ENCODE results near the gene DSCAML1. TPM values are rescaled to one million over a fixed set of nuclear protein-coding genes. Genes with fewer than 3 reads are reported as not detected.

Gene DSCAML1
- total RNA-seq, 4 donors from 2014 or later = 2.9 to 5.8 (median 3.3) TPM

- in situ Hi-C loops (cut with MboI; ENCODE audit: low pct_ligation_motif_present in 1 of 4, low pct_unique_long_range_greater_than_20kb in 1 of 4, low sequenced_read_pairs in 3 of 4) (no loop called here), intact Hi-C loops (cut with DNase I; ENCODE audit: low total_unique reads) (no loop called here)
- WGBS, 2 donors (ENCODE audit: low coverage in 1 of 2) = 52 to 55% methylated on average over 5 to 6 of the region's 6 CpGs
- Histone ChIP-seq H3K27ac (no peak overlapping the region), H3K36me3 (no peaks in the 10 kb centered on the region), H3K9me3 (no peaks in the 10 kb centered on the region), H3K4me1 (no peaks in the 10 kb centered on the region), H3K27me3 (no peaks in the 10 kb centered on the region), H3K4me3 (no peak overlapping the region)
- TF ChIP-seq EP300 (IDR thresholded peaks at IDR 0.05; ENCODE audit: low read depth) = no peak
- TF ChIP-seq POLR2AphosphoS5 (IDR thresholded peaks at IDR 0.05) = no peak
- no peak for TF ChIP-seq CTCF (IDR thresholded peaks at IDR 0.05)
- TF ChIP-seq POLR2A (IDR thresholded peaks at IDR 0.05) = no peak
- DNase-seq = no peak
Measured at GRCh38 chr11:117595440-117595839, 201.6 kb downstream of the DSCAML1 start.

- H3K4me3 ChIP-seq = no peak overlapping the region
- no peaks in the 10 kb centered on the region for H3K27me3 ChIP-seq
Measured at GRCh38 chr11:117594721-117595120, 202.3 kb downstream of the DSCAML1 start.

GRCh38 chr11:117593065-117593464 is 204.0 kb downstream of the DSCAML1 start:
- H3K27ac ChIP-seq = no peak overlapping the region
- no peaks in the 10 kb centered on the region for H3K36me3 ChIP-seq
- no peak for DNase-seq
- 76% methylated on average over 8 of the region's 10 CpGs; no CpG with 5 or more reads in 1 of the 2 donors for WGBS, 2 donors (ENCODE audit: low coverage in 1 of 2)
- no peaks in the 10 kb centered on the region for H3K27me3 ChIP-seq
- H3K4me3 ChIP-seq = no peak overlapping the region
- intact Hi-C loops (cut with DNase I; ENCODE audit: low total_unique reads) (no loop called here), in situ Hi-C loops (cut with MboI; ENCODE audit: low pct_ligation_motif_present in 1 of 4, low pct_unique_long_range_greater_than_20kb in 1 of 4, low sequenced_read_pairs in 3 of 4) (no loop called here)
- no peaks in the 10 kb centered on the region for H3K9me3 ChIP-seq
- no peaks in the 10 kb centered on the region for H3K4me1 ChIP-seq
- TF ChIP-seq POLR2AphosphoS5 (IDR thresholded peaks at IDR 0.05) (no peak), POLR2A (IDR thresholded peaks at IDR 0.05) (no peak), CTCF (IDR thresholded peaks at IDR 0.05) (no peak), EP300 (IDR thresholded peaks at IDR 0.05; ENCODE audit: low read depth) (no peak)

More at GRCh38 chr11:117594721-117595120, 202.3 kb downstream of the DSCAML1 start:
- no peak for DNase-seq
- Histone ChIP-seq H3K36me3 (no peaks in the 10 kb centered on the region), H3K9me3 (no peaks in the 10 kb centered on the region), H3K4me1 (no peaks in the 10 kb centered on the region), H3K27ac (no peak overlapping the region)
- in situ Hi-C loops (cut with MboI; ENCODE audit: low pct_ligation_motif_present in 1 of 4, low pct_unique_long_range_greater_than_20kb in 1 of 4, low sequenced_read_pairs in 3 of 4) = no loop called here
- no peak for TF ChIP-seq POLR2A (IDR thresholded peaks at IDR 0.05)
- no peak for TF ChIP-seq POLR2AphosphoS5 (IDR thresholded peaks at IDR 0.05)
- no peak for TF ChIP-seq EP300 (IDR thresholded peaks at IDR 0.05; ENCODE audit: low read depth)
- TF ChIP-seq CTCF (IDR thresholded peaks at IDR 0.05) = no peak
- WGBS, 2 donors (ENCODE audit: low coverage in 1 of 2) = 63 to 71% methylated on average over 1 of the region's 1 CpG
- intact Hi-C loops (cut with DNase I; ENCODE audit: low total_unique reads) = no loop called here

GRCh38 chr11:117591316-117592039 is 205.5 kb downstream of the DSCAML1 start:
- Histone ChIP-seq H3K36me3 (no peaks in the 10 kb centered on the region), H3K9me3 (no peaks in the 10 kb centered on the region), H3K4me1 (no peaks in the 10 kb centered on the region), H3K27me3 (no peaks in the 10 kb centered on the region), H3K4me3 (no peak overlapping the region), H3K27ac (no peak overlapping the region)
- DNase-seq = no peak
- in situ Hi-C loops (cut with MboI; ENCODE audit: low pct_ligation_motif_present in 1 of 4, low pct_unique_long_range_greater_than_20kb in 1 of 4, low sequenced_read_pairs in 3 of 4) = no loop called here
- intact Hi-C loops (cut with DNase I; ENCODE audit: low total_unique reads) = no loop called here
- TF ChIP-seq POLR2AphosphoS5 (IDR thresholded peaks at IDR 0.05) = no peak
- TF ChIP-seq POLR2A (IDR thresholded peaks at IDR 0.05) = no peak
- TF ChIP-seq CTCF (IDR thresholded peaks at IDR 0.05) = no peak
- TF ChIP-seq EP300 (IDR thresholded peaks at IDR 0.05; ENCODE audit: low read depth) = no peak
- WGBS, 2 donors (ENCODE audit: low coverage in 1 of 2) = 72% methylated on average over 16 of the region's 16 CpGs; no CpG with 5 or more reads in 1 of the 2 donors
